CD4-positive, alpha-beta T cell treated with Interleukin-2 at 100 ng/mL for 4 hours (primary cell): ENCODE data around the gene CACNA2D1.
"Not testable (repeated sequence)": the region's sequence is repeated elsewhere in the genome, so short reads cannot be mapped to it uniquely, and the experiment has no call there.

ENCODE experiments used
- DNase-seq: peaks from one replicate; pipeline ENCODE4 v3.0.0-alpha.2; 2020; ENCODE audit warnings: low spot score

CACNA2D1 gene

DNA sequence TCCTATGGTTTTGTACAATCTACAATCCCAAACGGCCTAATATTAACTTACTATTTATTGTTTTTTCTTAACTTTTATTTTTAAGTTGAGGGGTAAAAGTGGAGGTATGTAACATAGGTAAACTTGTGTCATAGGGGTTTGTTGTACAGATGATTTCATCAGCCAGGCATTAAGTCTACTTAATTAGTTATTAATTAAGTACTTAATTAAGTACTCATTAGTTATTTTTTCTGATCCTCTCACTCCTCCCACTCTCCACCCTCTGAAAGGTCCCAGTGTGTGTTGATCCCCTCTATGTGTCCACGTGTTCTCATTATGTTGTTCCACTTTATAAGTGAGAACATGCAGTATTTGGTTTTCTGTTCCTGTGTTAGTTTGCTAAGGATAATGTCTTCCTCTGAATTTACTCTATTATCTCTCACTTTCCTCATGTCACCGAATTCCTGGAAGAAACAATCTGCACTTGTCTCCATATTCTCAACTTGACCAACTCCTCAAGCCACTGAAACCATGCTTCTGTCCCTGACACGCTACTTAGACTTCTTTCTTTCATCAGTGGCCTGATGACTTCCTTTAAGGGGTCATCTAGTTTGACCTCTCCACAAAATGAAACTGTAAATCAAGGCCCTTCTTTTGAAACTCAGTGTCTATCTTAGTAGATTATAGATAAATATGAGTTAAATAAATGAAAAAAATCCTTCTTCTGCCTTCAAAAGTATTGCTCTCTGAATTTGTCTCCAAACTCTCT, 9.1 kb downstream of the CACNA2D1 start:
- DNase-seq = no peak

GRCh38 chr7:82433507-82433906, 10.1 kb downstream of the CACNA2D1 start:
- no peak for DNase-seq

GRCh38 chr7:82432743-82433142, 10.8 kb downstream of the CACNA2D1 start:
- DNase-seq = not testable (repeated sequence)

DNA sequence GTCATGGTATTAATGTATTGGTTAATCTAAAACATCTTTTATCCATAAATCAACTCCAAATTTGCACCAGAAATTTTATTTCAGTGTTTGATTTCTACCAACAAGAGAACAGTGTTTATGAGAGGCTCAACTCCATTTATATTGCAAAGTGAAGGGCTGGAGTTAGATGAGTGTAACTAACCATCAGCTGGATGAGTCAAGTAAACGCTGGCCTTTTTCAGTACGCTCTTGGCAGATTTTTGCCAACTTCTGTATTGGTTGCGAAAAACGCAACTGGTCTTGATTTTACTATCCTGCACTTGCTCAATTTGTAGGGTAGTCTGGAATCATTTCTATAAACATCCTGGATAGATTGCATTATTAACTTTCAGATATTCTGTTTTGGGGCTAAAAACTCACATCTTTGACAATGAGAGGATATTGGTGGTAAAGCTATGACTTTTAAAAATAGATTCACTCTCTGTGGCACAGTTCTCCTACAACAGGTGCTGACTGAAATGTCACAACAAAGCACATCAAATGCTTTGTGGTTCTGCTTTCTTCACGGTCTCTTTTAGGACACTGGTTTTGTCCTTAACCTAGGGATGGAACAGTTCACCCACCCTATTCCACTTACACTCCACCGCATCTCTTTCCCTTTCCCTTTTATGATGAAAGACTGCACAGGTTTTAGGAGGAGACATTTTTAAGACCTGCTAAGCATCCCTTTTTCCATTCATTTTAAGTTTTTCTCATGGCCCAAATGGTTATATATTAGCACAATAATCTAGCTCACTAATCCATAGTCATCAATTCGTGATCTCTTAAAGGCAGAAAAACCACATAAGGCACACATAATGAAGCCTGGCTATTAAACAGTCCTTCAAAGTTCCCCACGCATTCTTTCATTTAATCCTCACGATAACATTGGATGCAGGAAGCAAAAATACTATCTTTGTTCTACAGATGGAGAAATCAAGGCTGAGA, 12.8 kb downstream of the CACNA2D1 start:
- no peak for DNase-seq

- no peak for DNase-seq
Measured at GRCh38 chr7:82429408-82429807, 14.2 kb downstream of the CACNA2D1 start.

DNA sequence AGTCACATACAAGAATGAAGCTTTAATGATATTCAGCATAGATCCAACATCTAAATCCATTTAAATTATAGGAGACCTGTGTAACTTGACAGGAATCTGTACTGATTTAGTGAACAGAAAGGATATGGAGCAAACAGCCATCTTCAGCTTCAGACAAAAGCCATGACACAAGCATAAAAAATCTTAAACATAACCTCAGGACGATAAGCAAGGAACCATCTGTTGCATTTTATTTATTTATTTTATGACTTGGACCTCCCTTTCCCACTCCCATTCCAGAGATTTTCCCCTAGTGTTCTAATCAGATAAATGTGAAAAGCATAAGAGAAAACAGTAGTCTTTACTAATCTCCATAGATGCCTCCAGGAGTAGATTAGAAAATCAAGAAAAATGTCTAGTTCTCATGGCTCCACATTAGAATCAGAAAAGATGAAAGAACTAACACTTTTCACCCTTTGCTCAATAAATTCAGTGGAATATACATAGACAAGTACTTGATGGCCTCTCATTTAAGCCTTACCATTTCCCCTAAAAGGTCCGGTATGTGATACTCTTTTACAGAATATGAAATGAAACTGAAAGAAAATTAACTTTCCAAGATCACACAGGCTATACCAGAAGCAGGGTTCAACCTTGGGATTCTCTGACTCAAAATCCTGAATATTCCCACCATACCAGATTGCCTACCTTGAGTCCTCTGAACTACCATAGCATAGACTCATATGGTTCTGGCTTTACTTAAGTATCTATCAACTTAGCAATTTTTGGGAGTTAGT, 15.2 kb downstream of the CACNA2D1 start:
- DNase-seq = no peak

DNA sequence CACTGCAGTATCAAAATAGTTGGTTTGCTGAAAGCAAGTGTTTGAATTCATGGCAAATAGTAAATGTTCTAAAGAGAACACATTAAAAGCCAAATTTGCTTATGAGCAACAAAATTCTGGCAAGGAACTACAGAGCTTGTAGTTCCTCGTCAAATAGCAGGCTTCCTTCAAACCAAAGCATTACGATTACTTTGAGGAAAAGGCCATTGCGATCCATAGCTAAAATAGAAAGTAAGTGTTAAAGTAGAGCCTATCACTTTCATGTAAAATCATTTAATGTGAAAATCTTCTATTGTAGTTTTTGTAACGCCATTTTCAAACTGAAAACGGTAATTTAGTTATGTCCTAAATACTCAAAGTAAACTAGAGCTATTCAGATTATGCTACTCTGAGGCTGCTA, 20.1 kb downstream of the CACNA2D1 start:
- no peak for DNase-seq

- DNase-seq = no peak
Measured at GRCh38 chr7:82419200-82419599, 24.4 kb downstream of the CACNA2D1 start.

GRCh38 chr7:82417898-82418297, 25.7 kb downstream of the CACNA2D1 start:
- no peak for DNase-seq

DNA sequence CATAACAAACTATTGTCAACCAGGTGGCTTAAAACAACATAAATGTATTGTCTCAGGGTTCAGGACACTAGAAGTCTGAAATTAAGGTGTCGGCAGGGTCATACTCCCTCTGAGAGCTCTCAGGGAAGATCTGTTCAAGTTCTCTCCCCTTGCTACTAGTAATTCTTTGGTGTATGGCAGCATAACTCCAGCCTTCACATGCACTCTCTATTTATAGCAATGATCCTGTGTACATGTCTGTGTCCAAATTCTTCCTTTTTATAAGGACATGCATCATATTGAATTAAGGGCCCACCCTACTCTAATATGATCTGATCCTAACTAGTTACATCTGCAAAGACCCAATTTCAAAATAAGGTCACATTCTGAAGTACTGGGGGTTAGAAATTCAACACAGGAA, 27.2 kb downstream of the CACNA2D1 start:
- DNase-seq = no peak

DNA sequence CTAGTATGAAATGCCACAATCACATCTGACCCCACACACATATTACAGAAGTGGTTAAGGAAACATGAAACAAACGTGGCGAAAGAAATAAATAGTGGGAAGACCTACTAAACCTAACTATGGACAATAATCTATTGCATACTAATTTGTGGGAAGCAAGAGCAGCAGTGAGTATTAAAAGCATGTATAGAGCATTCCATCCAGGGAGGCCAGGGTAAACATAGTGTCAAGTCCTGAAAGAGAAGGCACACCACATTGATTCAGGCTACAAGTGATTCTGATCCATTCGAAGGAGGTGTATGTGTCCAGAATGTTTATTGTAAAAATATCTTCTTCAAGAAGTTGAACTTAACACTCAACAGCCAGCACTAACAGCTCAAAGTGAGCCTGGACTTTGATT, 29.2 kb downstream of the CACNA2D1 start:
- DNase-seq = no peak

DNA sequence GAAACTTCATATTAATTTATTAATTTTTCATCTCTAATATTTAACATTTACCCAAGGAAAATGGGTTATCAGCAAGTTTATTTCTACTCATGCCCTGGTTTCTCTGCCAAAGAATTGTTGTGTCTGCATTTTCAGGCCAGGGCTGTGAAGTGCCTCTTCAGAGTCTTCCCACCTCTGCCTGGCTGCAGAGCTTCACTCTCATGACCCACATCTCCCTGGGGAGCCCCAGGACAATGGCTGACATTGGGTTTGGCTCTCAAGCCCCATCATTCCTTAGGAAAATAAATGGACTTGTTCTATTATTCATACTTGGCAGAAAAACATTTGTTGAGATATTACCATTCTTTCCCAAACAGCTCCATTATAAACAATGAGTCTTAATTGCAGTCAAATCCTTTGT, 30.3 kb downstream of the CACNA2D1 start:
- DNase-seq = no peak

- DNase-seq = no peak
Measured at GRCh38 chr7:82411732-82412131, 31.8 kb downstream of the CACNA2D1 start.

- no peak for DNase-seq
Measured at GRCh38 chr7:82410461-82410860, 33.1 kb downstream of the CACNA2D1 start.

GRCh38 chr7:82406937-82407336, 36.6 kb downstream of the CACNA2D1 start:
- no peak for DNase-seq

DNA sequence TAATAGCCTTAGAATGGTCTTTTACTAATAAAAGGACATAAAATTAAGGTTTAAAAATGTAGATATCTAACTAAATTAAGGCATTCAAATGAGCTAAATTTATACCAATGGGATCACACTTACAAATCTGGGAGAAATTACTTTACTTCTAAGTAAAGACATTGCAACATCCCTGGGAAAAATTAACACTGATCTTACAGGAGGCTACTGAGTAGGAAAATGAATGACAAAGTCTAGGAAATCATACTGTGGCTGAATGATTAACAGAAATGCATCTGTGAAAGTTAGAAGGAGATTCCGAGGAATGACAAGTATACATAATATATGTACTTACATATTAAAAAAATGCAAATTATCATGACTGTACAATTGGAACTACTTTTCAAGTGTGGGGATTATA, 38.3 kb downstream of the CACNA2D1 start:
- DNase-seq = no peak

DNA sequence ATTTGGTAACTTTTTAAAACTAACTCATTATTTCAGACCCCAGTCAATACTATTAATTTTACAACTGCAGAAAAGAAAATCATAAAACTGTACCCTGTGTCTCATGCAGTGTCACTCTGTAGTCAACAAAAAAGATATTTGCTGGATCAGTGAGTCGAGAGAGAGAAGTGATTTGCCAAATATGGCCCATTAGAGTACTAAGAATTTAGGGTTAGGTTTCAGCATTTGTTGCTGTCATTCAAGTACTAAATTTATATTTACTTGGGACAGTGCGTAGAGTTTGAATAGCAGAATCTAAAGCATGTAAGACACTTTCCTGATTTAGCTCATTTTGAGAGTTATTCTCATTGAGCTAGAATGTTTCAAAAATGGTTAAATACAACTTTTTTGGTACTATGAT, 38.9 kb downstream of the CACNA2D1 start:
- no peak for DNase-seq

- no peak for DNase-seq
Measured at GRCh38 chr7:82404094-82404493, 39.5 kb downstream of the CACNA2D1 start.

GRCh38 chr7:82397879-82398524, 45.6 kb downstream of the CACNA2D1 start:
- no peak for DNase-seq

DNA sequence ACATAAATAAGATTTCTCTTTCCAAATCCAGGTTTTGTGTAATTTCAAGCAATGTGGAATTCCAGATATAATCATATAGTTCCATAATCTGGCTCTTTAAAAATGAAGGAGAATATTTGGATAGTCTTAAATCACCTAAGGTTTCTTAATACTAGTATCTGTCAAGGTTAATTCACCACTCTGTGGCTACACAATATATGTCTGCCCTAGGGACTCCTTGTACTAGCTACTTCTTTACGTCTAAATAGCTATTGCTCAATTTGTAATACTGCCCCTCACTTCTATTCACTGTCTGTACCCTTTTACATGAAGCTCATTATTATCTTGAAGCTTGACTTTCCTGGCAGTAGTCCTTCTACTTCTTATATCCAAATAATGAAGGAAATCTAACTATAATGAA, 47.2 kb downstream of the CACNA2D1 start:
- DNase-seq = no peak

GRCh38 chr7:82395147-82395546, 48.4 kb downstream of the CACNA2D1 start:
- DNase-seq = no peak

DNA sequence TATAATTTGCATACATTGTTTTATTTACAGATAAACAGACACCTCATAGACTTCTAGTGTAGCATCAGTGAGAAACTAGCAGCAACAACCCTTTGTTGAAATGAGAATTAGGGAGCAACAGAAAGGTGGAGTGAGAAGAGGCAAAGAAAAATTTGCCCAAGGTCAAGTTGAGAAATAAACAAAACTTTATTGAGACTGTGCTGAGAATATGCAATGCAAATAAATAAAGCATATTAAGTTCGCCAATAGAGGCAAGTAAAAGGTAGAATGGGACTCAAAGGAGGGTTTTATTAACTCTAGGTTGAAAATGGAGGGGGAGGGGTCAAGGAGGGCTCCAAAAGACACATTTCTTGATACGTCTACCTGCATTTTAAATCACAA, 49.7 kb downstream of the CACNA2D1 start:
- no peak for DNase-seq
